ENCODE results near the gene PTOV1. TPM values are rescaled to one million over a fixed set of nuclear protein-coding genes. Genes with fewer than 3 reads are reported as not detected.
A peak's percentile ranks its signal among the peaks of the same experiment; 100 is the strongest.

The PTOV1 gene
- total and polyA plus RNA-seq, 10 of the 15 experiments (the other 5 are each of a cell fraction or from before 2014, with no cell fraction given) = 3.2 to 83.5 (median 22.3) TPM

DNA sequence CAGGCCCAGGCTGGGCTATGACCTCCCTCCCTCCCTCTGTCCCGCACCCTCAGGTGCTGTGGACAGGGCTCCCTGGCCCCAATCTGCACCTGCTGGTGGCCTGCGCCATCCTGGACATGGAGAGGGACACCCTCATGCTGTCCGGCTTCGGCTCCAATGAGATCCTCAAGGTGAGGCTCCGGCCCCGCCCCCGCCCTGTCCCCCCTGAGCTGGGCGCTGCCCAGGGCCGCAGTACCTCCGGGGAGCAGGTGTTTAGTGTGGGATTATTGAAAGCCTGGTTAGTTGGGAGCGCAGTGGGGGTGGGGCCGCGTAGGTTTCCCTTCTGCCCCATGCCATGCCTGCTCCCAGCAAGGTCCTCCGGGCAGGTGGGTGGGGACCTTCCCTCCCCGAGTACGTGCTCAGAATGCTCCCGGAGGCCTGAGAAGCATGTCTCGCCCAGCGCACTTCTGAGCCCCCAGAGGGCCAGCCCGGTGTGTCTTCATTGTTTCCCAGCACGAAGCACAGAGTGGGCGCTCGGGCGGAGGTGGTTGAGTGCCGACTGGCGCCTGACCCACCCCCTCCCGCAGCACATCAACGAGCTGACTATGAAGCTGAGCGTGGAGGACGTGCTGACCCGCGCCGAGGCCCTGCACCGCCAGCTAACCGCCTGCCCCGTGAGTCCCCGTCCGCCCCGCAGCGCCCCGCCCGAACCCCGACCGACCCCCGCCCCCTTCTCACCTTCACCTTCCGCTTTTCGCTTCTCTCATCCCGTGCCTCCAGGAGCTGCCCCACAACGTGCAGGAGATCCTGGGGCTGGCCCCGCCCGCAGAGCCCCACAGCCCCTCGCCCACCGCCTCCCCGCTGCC is 36.9 kb downstream of the PTOV1 start:
- peaks cover 22% of the 10 kb centered on the region for H3K4me1 ChIP-seq (ENCODE audit: control insufficient read depth, insufficient read depth, low read length)
- H3K36me3 ChIP-seq (ENCODE audit: control insufficient read depth in 2 of 2, insufficient read depth in 2 of 2, low read length in 1 of 2) = peaks cover 5 to 15% of the 10 kb centered on the region in 2 experiments; a peak in 3 of 4 replicates
- peak; percentile 35 for ATAC-seq
- H3K4me3 ChIP-seq = no peak overlapping the region
- H3K9ac ChIP-seq (ENCODE audit: control insufficient read depth, insufficient read depth, low read length) = no peak overlapping the region
- no peak for FAIRE-seq
- 18% methylated on average over 28 of the region's 54 CpGs for WGBS (ENCODE audit: insufficient coverage, insufficient replicate concordance, low lambda C conversion rate, missing lambda C conversion rate)
- H3K4me2 ChIP-seq (ENCODE audit: control insufficient read depth, insufficient read depth) = peak overlapping the region; percentile 33; the same call in 1 of the 2 replicates
- no peaks in the 10 kb centered on the region for H3K27me3 ChIP-seq (replicated peaks in 1 of 2; ENCODE audit: control insufficient read depth in 2 of 2, insufficient read depth in 2 of 2, low read length in 1 of 2)
- BruUV-seq (replicated peaks) = no TSS peak
- ChIA-PET CTCF (interaction anchor here (0.8 to 0.9 kb wide), 2 partner anchors 8 to 50 kb away, joined by 3 read pairs; no protein-coding TSS in a partner anchor), RAD21 (ENCODE audit: unreplicated experiment) (interaction anchor here (0.6 to 2.4 kb wide), 8 partner anchors 9 to 224 kb away, joined by 3 to 9 read pairs (median 3); partner anchors contain the start of genes ATF5 and IL4I1), POLR2A (interaction anchor here (0.9 to 3.6 kb wide), 9 partner anchors 8 to 121 kb away, joined by 3 to 33 read pairs (median 9); partner anchors contain the start of genes AKT1S1, AP2A1, ATF5 and IL4I1), SMC1A (ENCODE audit: uncharacterized antibody, unreplicated experiment) (interaction anchor here (1.3 to 3.1 kb wide), 3 partner anchors 18 to 41 kb away, joined by 5 to 15 read pairs (median 6); partner anchors contain the start of genes ATF5 and NUP62)
- in situ Hi-C loops (cut with MboI) (loop anchor here (25.0 kb wide), 1 partner anchor 1251 kb away; the partner anchor contains the start of genes CA11 and DBP), intact Hi-C loops (cut with micrococcal nuclease; ENCODE audit: unreplicated experiment) (no loop called here)
- no peaks in the 10 kb centered on the region for H4K20me1 ChIP-seq (ENCODE audit: control insufficient read depth, insufficient read depth)
- no peak overlapping the region for H3K27ac ChIP-seq (ENCODE audit: control insufficient read depth, insufficient read depth)
- H3K9me3 ChIP-seq (replicated peaks; ENCODE audit: control insufficient read depth, insufficient read depth, low read length) = no peaks in the 10 kb centered on the region; the same call in 2 of the 3 replicates
- peaks cover 13% of the 10 kb centered on the region for H3K79me2 ChIP-seq (ENCODE audit: control insufficient read depth, insufficient read depth, low read length)
- no peak for DNase-seq (ENCODE audit: low read depth, low spot score)
- no peak overlapping the region for H2AFZ ChIP-seq (ENCODE audit: control insufficient read depth, low read depth, low read length)
- TF ChIP-seq, protein P1, sequence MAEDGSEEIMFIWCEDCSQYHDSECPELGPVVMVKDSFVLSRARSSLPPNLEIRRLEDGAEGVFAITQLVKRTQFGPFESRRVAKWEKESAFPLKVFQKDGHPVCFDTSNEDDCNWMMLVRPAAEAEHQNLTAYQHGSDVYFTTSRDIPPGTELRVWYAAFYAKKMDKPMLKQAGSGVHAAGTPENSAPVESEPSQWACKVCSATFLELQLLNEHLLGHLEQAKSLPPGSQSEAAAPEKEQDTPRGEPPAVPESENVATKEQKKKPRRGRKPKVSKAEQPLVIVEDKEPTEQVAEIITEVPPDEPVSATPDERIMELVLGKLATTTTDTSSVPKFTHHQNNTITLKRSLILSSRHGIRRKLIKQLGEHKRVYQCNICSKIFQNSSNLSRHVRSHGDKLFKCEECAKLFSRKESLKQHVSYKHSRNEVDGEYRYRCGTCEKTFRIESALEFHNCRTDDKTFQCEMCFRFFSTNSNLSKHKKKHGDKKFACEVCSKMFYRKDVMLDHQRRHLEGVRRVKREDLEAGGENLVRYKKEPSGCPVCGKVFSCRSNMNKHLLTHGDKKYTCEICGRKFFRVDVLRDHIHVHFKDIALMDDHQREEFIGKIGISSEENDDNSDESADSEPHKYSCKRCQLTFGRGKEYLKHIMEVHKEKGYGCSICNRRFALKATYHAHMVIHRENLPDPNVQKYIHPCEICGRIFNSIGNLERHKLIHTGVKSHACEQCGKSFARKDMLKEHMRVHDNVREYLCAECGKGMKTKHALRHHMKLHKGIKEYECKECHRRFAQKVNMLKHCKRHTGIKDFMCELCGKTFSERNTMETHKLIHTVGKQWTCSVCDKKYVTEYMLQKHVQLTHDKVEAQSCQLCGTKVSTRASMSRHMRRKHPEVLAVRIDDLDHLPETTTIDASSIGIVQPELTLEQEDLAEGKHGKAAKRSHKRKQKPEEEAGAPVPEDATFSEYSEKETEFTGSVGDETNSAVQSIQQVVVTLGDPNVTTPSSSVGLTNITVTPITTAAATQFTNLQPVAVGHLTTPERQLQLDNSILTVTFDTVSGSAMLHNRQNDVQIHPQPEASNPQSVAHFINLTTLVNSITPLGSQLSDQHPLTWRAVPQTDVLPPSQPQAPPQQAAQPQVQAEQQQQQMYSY (CRISPR knock-in tag; IDR thresholded peaks at IDR 0.05) = no peak
- TF ChIP-seq FOXK2 (IDR thresholded peaks at IDR 0.05) = no peak
- no peak for TF ChIP-seq YBX1 (IDR thresholded peaks at IDR 0.05)
- TF ChIP-seq, protein P2, sequence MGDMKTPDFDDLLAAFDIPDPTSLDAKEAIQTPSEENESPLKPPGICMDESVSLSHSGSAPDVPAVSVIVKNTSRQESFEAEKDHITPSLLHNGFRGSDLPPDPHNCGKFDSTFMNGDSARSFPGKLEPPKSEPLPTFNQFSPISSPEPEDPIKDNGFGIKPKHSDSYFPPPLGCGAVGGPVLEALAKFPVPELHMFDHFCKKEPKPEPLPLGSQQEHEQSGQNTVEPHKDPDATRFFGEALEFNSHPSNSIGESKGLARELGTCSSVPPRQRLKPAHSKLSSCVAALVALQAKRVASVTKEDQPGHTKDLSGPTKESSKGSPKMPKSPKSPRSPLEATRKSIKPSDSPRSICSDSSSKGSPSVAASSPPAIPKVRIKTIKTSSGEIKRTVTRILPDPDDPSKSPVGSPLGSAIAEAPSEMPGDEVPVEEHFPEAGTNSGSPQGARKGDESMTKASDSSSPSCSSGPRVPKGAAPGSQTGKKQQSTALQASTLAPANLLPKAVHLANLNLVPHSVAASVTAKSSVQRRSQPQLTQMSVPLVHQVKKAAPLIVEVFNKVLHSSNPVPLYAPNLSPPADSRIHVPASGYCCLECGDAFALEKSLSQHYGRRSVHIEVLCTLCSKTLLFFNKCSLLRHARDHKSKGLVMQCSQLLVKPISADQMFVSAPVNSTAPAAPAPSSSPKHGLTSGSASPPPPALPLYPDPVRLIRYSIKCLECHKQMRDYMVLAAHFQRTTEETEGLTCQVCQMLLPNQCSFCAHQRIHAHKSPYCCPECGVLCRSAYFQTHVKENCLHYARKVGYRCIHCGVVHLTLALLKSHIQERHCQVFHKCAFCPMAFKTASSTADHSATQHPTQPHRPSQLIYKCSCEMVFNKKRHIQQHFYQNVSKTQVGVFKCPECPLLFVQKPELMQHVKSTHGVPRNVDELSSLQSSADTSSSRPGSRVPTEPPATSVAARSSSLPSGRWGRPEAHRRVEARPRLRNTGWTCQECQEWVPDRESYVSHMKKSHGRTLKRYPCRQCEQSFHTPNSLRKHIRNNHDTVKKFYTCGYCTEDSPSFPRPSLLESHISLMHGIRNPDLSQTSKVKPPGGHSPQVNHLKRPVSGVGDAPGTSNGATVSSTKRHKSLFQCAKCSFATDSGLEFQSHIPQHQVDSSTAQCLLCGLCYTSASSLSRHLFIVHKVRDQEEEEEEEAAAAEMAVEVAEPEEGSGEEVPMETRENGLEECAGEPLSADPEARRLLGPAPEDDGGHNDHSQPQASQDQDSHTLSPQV (IDR thresholded peaks at IDR 0.05) = no peak
- no peak for TF ChIP-seq ZNF384 (IDR thresholded peaks at IDR 0.05; ENCODE audit: borderline replicate concordance, low read depth, low read length)
- TF ChIP-seq MXI1 (IDR thresholded peaks at IDR 0.05; ENCODE audit: low read depth, low read length) = no peak; the same call in none of the 2 replicates
- TF ChIP-seq SMAD5 (IDR thresholded peaks at IDR 0.05; ENCODE audit: low read depth) = no peak
- TF ChIP-seq MYB (IDR thresholded peaks at IDR 0.05; ENCODE audit: borderline replicate concordance, low read depth, low read length) = no peak
- no peak for TF ChIP-seq TCF12 (IDR thresholded peaks at IDR 0.05; ENCODE audit: low read depth, low read length)
- TF ChIP-seq NFXL1 (IDR thresholded peaks at IDR 0.05; ENCODE audit: borderline replicate concordance) = no peak
- peak; percentile 28; the same call in 1 of the 2 replicates for TF ChIP-seq CHD2 (IDR thresholded peaks at IDR 0.05; ENCODE audit: borderline replicate concordance, low read depth, low read length)
- TF ChIP-seq HDAC6 (IDR thresholded peaks at IDR 0.05; ENCODE audit: unreplicated experiment) = no peak
- TF ChIP-seq CREM (IDR thresholded peaks at IDR 0.05; ENCODE audit: low read depth) = no peak
- TF ChIP-seq CHD4 (IDR thresholded peaks at IDR 0.05) = no peak
- no peak for TF ChIP-seq BMI1 (IDR thresholded peaks at IDR 0.05; ENCODE audit: borderline replicate concordance)
- no peak; the same call in 1 of the 2 replicates for TF ChIP-seq POLR2AphosphoS5 (IDR thresholded peaks at IDR 0.05; ENCODE audit: low read length)

All from GM12878 (cell line).